ENCODE results near the gene THEMIS.

The THEMIS gene

GRCh38 chr6:127765949-127766348 is 134.9 kb downstream of the THEMIS start:
- no peak for TF ChIP-seq TCF12 (IDR thresholded peaks at IDR 0.05; ENCODE audit: low read depth)
- TF ChIP-seq, protein P1, sequence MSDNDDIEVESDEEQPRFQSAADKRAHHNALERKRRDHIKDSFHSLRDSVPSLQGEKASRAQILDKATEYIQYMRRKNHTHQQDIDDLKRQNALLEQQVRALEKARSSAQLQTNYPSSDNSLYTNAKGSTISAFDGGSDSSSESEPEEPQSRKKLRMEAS (IDR thresholded peaks at IDR 0.05) = no peak
- TF ChIP-seq, protein P2, sequence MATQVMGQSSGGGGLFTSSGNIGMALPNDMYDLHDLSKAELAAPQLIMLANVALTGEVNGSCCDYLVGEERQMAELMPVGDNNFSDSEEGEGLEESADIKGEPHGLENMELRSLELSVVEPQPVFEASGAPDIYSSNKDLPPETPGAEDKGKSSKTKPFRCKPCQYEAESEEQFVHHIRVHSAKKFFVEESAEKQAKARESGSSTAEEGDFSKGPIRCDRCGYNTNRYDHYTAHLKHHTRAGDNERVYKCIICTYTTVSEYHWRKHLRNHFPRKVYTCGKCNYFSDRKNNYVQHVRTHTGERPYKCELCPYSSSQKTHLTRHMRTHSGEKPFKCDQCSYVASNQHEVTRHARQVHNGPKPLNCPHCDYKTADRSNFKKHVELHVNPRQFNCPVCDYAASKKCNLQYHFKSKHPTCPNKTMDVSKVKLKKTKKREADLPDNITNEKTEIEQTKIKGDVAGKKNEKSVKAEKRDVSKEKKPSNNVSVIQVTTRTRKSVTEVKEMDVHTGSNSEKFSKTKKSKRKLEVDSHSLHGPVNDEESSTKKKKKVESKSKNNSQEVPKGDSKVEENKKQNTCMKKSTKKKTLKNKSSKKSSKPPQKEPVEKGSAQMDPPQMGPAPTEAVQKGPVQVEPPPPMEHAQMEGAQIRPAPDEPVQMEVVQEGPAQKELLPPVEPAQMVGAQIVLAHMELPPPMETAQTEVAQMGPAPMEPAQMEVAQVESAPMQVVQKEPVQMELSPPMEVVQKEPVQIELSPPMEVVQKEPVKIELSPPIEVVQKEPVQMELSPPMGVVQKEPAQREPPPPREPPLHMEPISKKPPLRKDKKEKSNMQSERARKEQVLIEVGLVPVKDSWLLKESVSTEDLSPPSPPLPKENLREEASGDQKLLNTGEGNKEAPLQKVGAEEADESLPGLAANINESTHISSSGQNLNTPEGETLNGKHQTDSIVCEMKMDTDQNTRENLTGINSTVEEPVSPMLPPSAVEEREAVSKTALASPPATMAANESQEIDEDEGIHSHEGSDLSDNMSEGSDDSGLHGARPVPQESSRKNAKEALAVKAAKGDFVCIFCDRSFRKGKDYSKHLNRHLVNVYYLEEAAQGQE (IDR thresholded peaks at IDR 0.05; ENCODE audit: low read depth) = peak; percentile 57; the same call in 1 of the 2 replicates
- TF ChIP-seq TAF1 (IDR thresholded peaks at IDR 0.05; ENCODE audit: low read depth) = no peak

DNA sequence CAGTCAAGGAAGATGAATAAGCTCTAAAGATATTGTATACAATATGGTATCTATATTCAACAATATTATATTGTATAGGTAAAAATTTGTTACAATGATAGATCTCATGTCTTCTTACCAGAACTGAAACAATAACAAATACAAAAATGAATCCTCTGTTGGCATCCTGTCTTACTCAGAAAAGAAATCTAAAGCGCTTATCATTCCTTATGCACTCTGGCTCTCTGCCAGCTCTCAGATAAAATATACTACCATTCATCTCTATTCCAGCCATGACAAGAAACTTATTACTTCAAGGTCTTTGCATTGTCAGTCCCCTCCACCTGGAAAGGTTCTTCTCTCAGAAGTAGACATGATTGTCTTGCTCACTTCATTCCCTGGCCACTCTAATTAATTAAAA is 138.6 kb downstream of the THEMIS start:
- TF ChIP-seq FOXM1 (IDR thresholded peaks at IDR 0.05; ENCODE audit: borderline replicate concordance, low read depth) (no peak), TEAD4 (IDR thresholded peaks at IDR 0.05) (no peak), YY1 (IDR thresholded peaks at IDR 0.05; ENCODE audit: low read depth) (no peak), CREB1 (IDR thresholded peaks at IDR 0.05; ENCODE audit: low read depth) (no peak), EGR1 (IDR thresholded peaks at IDR 0.05) (no peak), EP300 (IDR thresholded peaks at IDR 0.05; ENCODE audit: borderline replicate concordance) (no peak)
- TF ChIP-seq, protein P1 (IDR thresholded peaks at IDR 0.05) = no peak

- TF ChIP-seq NFIC (IDR thresholded peaks at IDR 0.05) (no peak), RAD21 (IDR thresholded peaks at IDR 0.05; ENCODE audit: low read depth) (no peak), ZBTB7A (IDR thresholded peaks at IDR 0.05; ENCODE audit: low read depth) (no peak)
These were observed 139.8 kb downstream of the THEMIS start for GRCh38 chr6:127761084-127761483.

GRCh38 chr6:127749095-127749494 is 151.8 kb downstream of the THEMIS start:
- TF ChIP-seq, protein P1 (IDR thresholded peaks at IDR 0.05) = no peak
- TF ChIP-seq TEAD4 (IDR thresholded peaks at IDR 0.05) (no peak), ZBTB7A (IDR thresholded peaks at IDR 0.05; ENCODE audit: low read depth) (no peak)

GRCh38 chr6:127748290-127748689 is 152.6 kb downstream of the THEMIS start:
- TF ChIP-seq TAF1 (IDR thresholded peaks at IDR 0.05; ENCODE audit: low read depth) = no peak
- TF ChIP-seq, protein P1 (IDR thresholded peaks at IDR 0.05) = no peak
- TF ChIP-seq EGR1 (IDR thresholded peaks at IDR 0.05) = no peak
- TF ChIP-seq NFIC (IDR thresholded peaks at IDR 0.05) = no peak
- no peak for TF ChIP-seq TEAD4 (IDR thresholded peaks at IDR 0.05)
- no peak for TF ChIP-seq USF1 (IDR thresholded peaks at IDR 0.05)
- no peak for TF ChIP-seq CEBPB (IDR thresholded peaks at IDR 0.05)
- no peak for TF ChIP-seq ZBTB7A (IDR thresholded peaks at IDR 0.05; ENCODE audit: low read depth)
- TF ChIP-seq EP300 (IDR thresholded peaks at IDR 0.05; ENCODE audit: borderline replicate concordance) = no peak
- no peak for TF ChIP-seq RAD21 (IDR thresholded peaks at IDR 0.05; ENCODE audit: low read depth)
- no peak for TF ChIP-seq YY1 (IDR thresholded peaks at IDR 0.05; ENCODE audit: low read depth)
- no peak for TF ChIP-seq TCF12 (IDR thresholded peaks at IDR 0.05; ENCODE audit: low read depth)
- TF ChIP-seq, protein P2 (IDR thresholded peaks at IDR 0.05; ENCODE audit: low read depth) = no peak
- TF ChIP-seq CREB1 (IDR thresholded peaks at IDR 0.05; ENCODE audit: low read depth) = no peak
- no peak for TF ChIP-seq FOXM1 (IDR thresholded peaks at IDR 0.05; ENCODE audit: borderline replicate concordance, low read depth)

GRCh38 chr6:127738423-127738822 is 162.4 kb downstream of the THEMIS start:
- TF ChIP-seq TAF1 (IDR thresholded peaks at IDR 0.05; ENCODE audit: low read depth) = no peak
- TF ChIP-seq TEAD4 (IDR thresholded peaks at IDR 0.05) = no peak
- TF ChIP-seq TCF12 (IDR thresholded peaks at IDR 0.05; ENCODE audit: low read depth) = no peak
- TF ChIP-seq CREB1 (IDR thresholded peaks at IDR 0.05; ENCODE audit: low read depth) = no peak
- no peak for TF ChIP-seq EGR1 (IDR thresholded peaks at IDR 0.05)
- TF ChIP-seq EP300 (IDR thresholded peaks at IDR 0.05; ENCODE audit: borderline replicate concordance) = no peak
- TF ChIP-seq, protein P2 (IDR thresholded peaks at IDR 0.05; ENCODE audit: low read depth) = no peak
